Hematopoietic multipotent progenitor cell treated with erythropoietin and hydrocortisone succinate and interleukin-3 and kit ligand, for 15 days (in vitro differentiated cells): ENCODE measurements around the gene LETM1.

Experiments
- DNase-seq: peaks from one replicate; pipeline ENCODE4 v3.0.0-alpha.2; 2015; ENCODE audit warnings: low spot score

LETM1 gene

GRCh38 chr4:1825326-1825725 lies 30.6 kb downstream of the LETM1 start:
- no peak for DNase-seq

- no peak for DNase-seq
These were observed 31.2 kb downstream of the LETM1 start for GRCh38 chr4:1824746-1825145.

- DNase-seq, result no peak
These were observed 32.4 kb downstream of the LETM1 start for GRCh38 chr4:1823545-1823932.

GRCh38 chr4:1822568-1823544 lies 33.1 kb downstream of the LETM1 start:
- DNase-seq, result no peak

GRCh38 chr4:1821679-1822567 lies 34.0 kb downstream of the LETM1 start:
- DNase-seq, result no peak

GRCh38 chr4:1819816-1820215 lies 36.1 kb downstream of the LETM1 start:
- DNase-seq, result no peak

GRCh38 chr4:1819284-1819683 lies 36.7 kb downstream of the LETM1 start:
- no peak for DNase-seq

GRCh38 chr4:1815997-1816860 lies 39.7 kb downstream of the LETM1 start:
- DNase-seq, result no peak

- DNase-seq, result no peak
These were observed 40.6 kb downstream of the LETM1 start for GRCh38 chr4:1815096-1815996.

- no peak for DNase-seq
These were observed 41.5 kb downstream of the LETM1 start for GRCh38 chr4:1814453-1814852.

- DNase-seq, result no peak
These were observed 42.0 kb downstream of the LETM1 start for GRCh38 chr4:1813915-1814314.

- no peak for DNase-seq
These were observed 42.7 kb downstream of the LETM1 start for GRCh38 chr4:1813231-1813630.

GRCh38 chr4:1812720-1813119 lies 43.2 kb downstream of the LETM1 start:
- DNase-seq, result no peak

- no peak for DNase-seq
These were observed 45.2 kb downstream of the LETM1 start for GRCh38 chr4:1810765-1811164.

- DNase-seq, result peak; percentile 73
These were observed 46.0 kb downstream of the LETM1 start for GRCh38 chr4:1809754-1810502.

- no peak for DNase-seq
These were observed 46.9 kb downstream of the LETM1 start for GRCh38 chr4:1808851-1809753.

- no peak for DNase-seq
These were observed 47.6 kb downstream of the LETM1 start for GRCh38 chr4:1808396-1808795.

- DNase-seq, result no peak
These were observed 48.6 kb downstream of the LETM1 start for GRCh38 chr4:1807332-1807777.
